Testis (tissue), 2 donors: ENCODE measurements around the gene PCSK2.

Experiments
- CTCF ChIP-seq, 3 experiments: fragments of 450-650 bp in 2 of 3; fragments of 200-600 bp in 1 of 3; sonication (generic) in 1 of 3; IDR thresholded peaks; one replicate each; pipeline ENCODE4 v1.5.1; 2016 to 2019; ENCODE audit warnings: antibody characterized with exemption in 3 of 3, mild to moderate bottlenecking in 2 of 3, moderate library complexity in 1 of 3
- POLR2A ChIP-seq: fragments of 450-650 bp; IDR thresholded peaks from one replicate; pipeline ENCODE4 v1.6.1; 2017; ENCODE audit warnings: antibody characterized with exemption, mild to moderate bottlenecking, moderate library complexity

- no peak for TF ChIP-seq CTCF (IDR thresholded peaks at IDR 0.05)
- TF ChIP-seq POLR2A, result no peak
Measured at GRCh38 chr20:17189976-17190695, 36.7 kb upstream of the PCSK2 start.
